GM21515 (cell line): Measurements from ENCODE around the gene ARHGAP33.

Experiments
- ATAC-seq: cut with Tn5 transposase; IDR thresholded peaks from one replicate; pipeline ENCODE4 v1.9.1; 2021; ENCODE audit not compliant: unreplicated experiment

ARHGAP33 gene

GRCh38 chr19:35777961-35778360 lies 2.6 kb downstream of the ARHGAP33 start:
- ATAC-seq: no peak

- ATAC-seq: no peak
These were observed 3.7 kb downstream of the ARHGAP33 start for GRCh38 chr19:35779033-35779432.

- ATAC-seq: no peak
These were observed 4.7 kb downstream of the ARHGAP33 start for GRCh38 chr19:35780058-35780457.

GRCh38 chr19:35780717-35781116 lies 5.4 kb downstream of the ARHGAP33 start:
- no peak for ATAC-seq

GRCh38 chr19:35781650-35782049 lies 6.3 kb downstream of the ARHGAP33 start:
- no peak for ATAC-seq

- ATAC-seq: no peak
These were observed 7.2 kb downstream of the ARHGAP33 start for GRCh38 chr19:35782589-35782988.

GRCh38 chr19:35783469-35784434 lies 8.4 kb downstream of the ARHGAP33 start:
- no peak for ATAC-seq

- ATAC-seq: no peak
These were observed 9.4 kb downstream of the ARHGAP33 start for GRCh38 chr19:35784503-35785338.

GRCh38 chr19:35785339-35785627 lies 9.9 kb downstream of the ARHGAP33 start:
- no peak for ATAC-seq

- no peak for ATAC-seq
These were observed 11.2 kb downstream of the ARHGAP33 start for GRCh38 chr19:35786299-35787160.

GRCh38 chr19:35787227-35787799 lies 11.9 kb downstream of the ARHGAP33 start:
- ATAC-seq: no peak

- no peak for ATAC-seq
These were observed 13.0 kb downstream of the ARHGAP33 start for GRCh38 chr19:35788205-35788960.

GRCh38 chr19:35789195-35789977 lies 14.0 kb downstream of the ARHGAP33 start:
- ATAC-seq: no peak

GRCh38 chr19:35789978-35790944 lies 14.9 kb downstream of the ARHGAP33 start:
- no peak for ATAC-seq

GRCh38 chr19:35790981-35791813 lies 15.8 kb downstream of the ARHGAP33 start:
- no peak for ATAC-seq

GRCh38 chr19:35791814-35792279 lies 16.5 kb downstream of the ARHGAP33 start:
- no peak for ATAC-seq

GRCh38 chr19:35792312-35792711 lies 16.9 kb downstream of the ARHGAP33 start:
- no peak for ATAC-seq
